ENCODE data around the gene SFXN4. TPM values are rescaled to one million over a fixed set of nuclear protein-coding genes. Genes with fewer than 3 reads are reported as not detected.

Gene SFXN4
- total RNA-seq, 1 experiment from 2014 or later = 21.9 TPM

GRCh38 chr10:119177708-119178371 is 12.3 kb upstream of the SFXN4 start:
- Histone ChIP-seq H3T11ph (ENCODE audit: low read length) (no peak overlapping the region), H2AK5ac (ENCODE audit: insufficient read length, low read length) (no peak overlapping the region), H3K4ac (ENCODE audit: low read depth, low read length) (no peak overlapping the region), H3K79me2 (ENCODE audit: insufficient read depth, low read length) (peaks cover 12% of the 10 kb centered on the region; the same call in 1 of the 2 replicates), H2BK120ac (ENCODE audit: low read depth, low read length, poor library complexity, severe bottlenecking) (no peak overlapping the region), H3K9me3 (ENCODE audit: control insufficient read depth, low read depth, low read length) (no peaks in the 10 kb centered on the region), H3K4me2 (ENCODE audit: insufficient read depth, insufficient read length, low read length) (peak overlapping the region; percentile 91), H3K4me1 (ENCODE audit: insufficient read depth, low read length) (no peaks in the 10 kb centered on the region; the same call in 1 of the 2 replicates), H3K14ac (ENCODE audit: insufficient read depth, low read length) (peak overlapping the region; percentile 86; the same call in 1 of the 2 replicates), H3K9ac (ENCODE audit: extremely low read depth, insufficient read length, low read length) (peak overlapping the region; percentile 77), H4K91ac (ENCODE audit: insufficient read length, low read depth, low read length) (no peak overlapping the region), H2BK5ac (ENCODE audit: insufficient read length, low read length) (no peak overlapping the region), H2BK12ac (ENCODE audit: insufficient read length, low read depth, low read length) (no peak overlapping the region), H3K27ac (ENCODE audit: insufficient read length, low read depth, low read length) (no peak overlapping the region), H2BK15ac (ENCODE audit: low read depth, low read length) (no peak overlapping the region), H3K18ac (ENCODE audit: insufficient read length, low read depth, low read length) (peak overlapping the region; percentile 63), H3K23me2 (ENCODE audit: insufficient read length, low read depth, low read length, poor library complexity, severe bottlenecking) (peaks cover 2% of the 10 kb centered on the region), H3K23ac (ENCODE audit: insufficient read length, low read depth, low read length) (no peak overlapping the region), H3K56ac (ENCODE audit: insufficient read length, low read depth, low read length) (no peak overlapping the region), H4K20me1 (ENCODE audit: control insufficient read depth, insufficient read depth, insufficient read length) (no peaks in the 10 kb centered on the region), H4K8ac (replicated peaks; ENCODE audit: insufficient read length, low read depth, low read length) (no peak overlapping the region), H2AFZ (ENCODE audit: low read length) (no peak overlapping the region), H3K27me3 (ENCODE audit: insufficient read depth, low read length) (no peaks in the 10 kb centered on the region), H3K79me1 (ENCODE audit: insufficient read depth, low read depth, low read length, poor library complexity, severe bottlenecking) (peaks cover 4% of the 10 kb centered on the region), H4K5ac (ENCODE audit: insufficient read length, low read depth, low read length) (no peak overlapping the region), H2BK20ac (ENCODE audit: low read depth, low read length, poor library complexity, severe bottlenecking) (no peak overlapping the region)
- Mint-ChIP-seq H3K36me3 (ENCODE audit: insufficient read depth in 1 of 3, low read depth in 3 of 3) (peaks cover 17 to 38% (median 36%) of the 10 kb centered on the region in 3 experiments; a peak in 6 of 7 replicates), H3K4me3 (peak overlapping the region; percentile 85 to 96), H3K27ac (peak overlapping the region; percentile 89 to 97 (median 95)), H3K4me1 (peaks cover 9 to 13% of the 10 kb centered on the region in 2 experiments; a peak in 3 of 4 replicates), H3K9me3 (peaks cover 2 to 4% of the 10 kb centered on the region in 2 experiments; a peak in 3 of 5 replicates), H3K27me3 (ENCODE audit: low read depth) (peaks cover 2% of the 10 kb centered on the region; the same call in 1 of the 2 replicates)
- no CpG with 5 or more reads among the region's 21 CpGs for WGBS (ENCODE audit: extremely low coverage, insufficient read length, low lambda C conversion rate)
- TF ChIP-seq CTCF (conservative IDR thresholded peaks at IDR 0.05) = no peak
- no peak for DNase-seq

Measured in H9 (cell line).